ENCODE data around the gene LOX.

LOX gene

GRCh38 chr5:122050959-122051358, 27.1 kb downstream of the LOX start:
- FAIRE-seq, result no peak

- no peak for FAIRE-seq
Observed at GRCh38 chr5:122040636-122041302, 37.3 kb downstream of the LOX start.

GRCh38 chr5:122036326-122036725, 41.7 kb downstream of the LOX start:
- FAIRE-seq, result no peak

GRCh38 chr5:122035913-122036312, 42.1 kb downstream of the LOX start:
- no peak for FAIRE-seq

- FAIRE-seq, result no peak
Observed at GRCh38 chr5:122031836-122032235, 46.2 kb downstream of the LOX start.

- no peak for FAIRE-seq
Observed at GRCh38 chr5:122030251-122030650, 47.8 kb downstream of the LOX start.

- no peak for FAIRE-seq
Observed at GRCh38 chr5:122029818-122030217, 48.2 kb downstream of the LOX start.

- no peak for FAIRE-seq
Observed at GRCh38 chr5:122022966-122023365, 55.1 kb downstream of the LOX start.

GRCh38 chr5:122019919-122020590, 58.0 kb downstream of the LOX start:
- FAIRE-seq, result no peak

- FAIRE-seq, result no peak
Observed at GRCh38 chr5:122015471-122015870, 62.6 kb downstream of the LOX start.

GRCh38 chr5:122014236-122014935, 63.7 kb downstream of the LOX start:
- peak; percentile 62 for FAIRE-seq

Measured in endometrium (tissue), 2 donors.